HEK293 (cell line): ENCODE data around the gene ARPC5.

Experiments
- CTCF ChIA-PET: fragments of 350-600 bp; formaldehyde crosslinking; extraction: SDS; loops from one replicate; lab custom pipeline; 2021; ENCODE audit warnings: antibody characterized with exemption; lab: Yijun Ruan, JAX
- POLR2A ChIA-PET: fragments of 300-600 bp; formaldehyde crosslinking; extraction: SDS; loops from one replicate; lab custom pipeline; 2020; ENCODE audit warnings: antibody characterized with exemption, inconsistent platforms; lab: Yijun Ruan, JAX
- H3K27ac ChIP-seq: fragments of 200-500 bp; sonication (Bioruptor generic); 2 replicates; pipeline ENCODE4 v1.5.1; 2014; ENCODE audit warnings: low read depth, low read length, control low read depth, inconsistent platforms; ENCODE audit errors: extremely low read depth
- H3K36me3 ChIP-seq, 2 experiments: fragments of 200-500 bp in 1 of 2; sonication (Bioruptor generic) in 1 of 2; 1 replicate in 1 of 2; 2 replicates in 1 of 2; pipeline ENCODE4 v1.5.1; 2014 to 2017; ENCODE audit warnings: inconsistent platforms in 2 of 2, low read length in 2 of 2; ENCODE audit not compliant: control insufficient read depth in 2 of 2, insufficient read depth in 1 of 2
- H3K4me1 ChIP-seq: fragments of 200-500 bp; sonication (Bioruptor generic); 2 replicates; pipeline ENCODE4 v1.5.1; 2014; ENCODE audit warnings: mild to moderate bottlenecking, low read length, inconsistent platforms; ENCODE audit not compliant: control insufficient read depth, insufficient read depth
- H3K4me3 ChIP-seq: 2 replicates; pipeline ENCODE4 v1.5.1; 2011; ENCODE audit warnings: low read depth, mild to moderate bottlenecking, control low read depth, low read length, moderate library complexity
- H3K9me3 ChIP-seq: fragments of 200-500 bp; sonication (Bioruptor generic); 2 replicates; pipeline ENCODE4 v1.5.1; 2014; ENCODE audit warnings: low read depth, low read length, inconsistent platforms; ENCODE audit not compliant: control insufficient read depth, insufficient read depth
- RBAK ChIP-seq: fragments of 450-650 bp; formaldehyde crosslinking; IDR thresholded peaks from 2 replicates; pipeline ENCODE4 v1.5.1; 2016; ENCODE audit warnings: missing biosample characterization, missing genetic modification characterization
- YY2 ChIP-seq: fragments of 450-650 bp; formaldehyde crosslinking; IDR thresholded peaks from 2 replicates; pipeline ENCODE4 v1.5.1; 2016; ENCODE audit warnings: missing biosample characterization, missing genetic modification characterization
- ZNF114 ChIP-seq: fragments of 450-650 bp; formaldehyde crosslinking; IDR thresholded peaks from 2 replicates; pipeline ENCODE4 v1.5.0; 2017; ENCODE audit warnings: missing biosample characterization, missing genetic modification characterization
- ZNF121 ChIP-seq: fragments of 450-650 bp; formaldehyde crosslinking; IDR thresholded peaks from 2 replicates; pipeline ENCODE4 v1.5.1; 2016; ENCODE audit warnings: missing biosample characterization, missing genetic modification characterization
- ZNF174 ChIP-seq: fragments of 450-650 bp; formaldehyde crosslinking; IDR thresholded peaks from 2 replicates; pipeline ENCODE4 v1.5.0; 2017; ENCODE audit warnings: missing biosample characterization, mild to moderate bottlenecking, missing genetic modification characterization
- ZNF266 ChIP-seq: fragments of 450-650 bp; formaldehyde crosslinking; IDR thresholded peaks from 2 replicates; pipeline ENCODE4 v1.5.1; 2016; ENCODE audit warnings: missing biosample characterization, missing genetic modification characterization, low read depth
- ZNF311 ChIP-seq: fragments of 450-650 bp; formaldehyde crosslinking; IDR thresholded peaks from 2 replicates; pipeline ENCODE4 v1.5.1; 2017; ENCODE audit warnings: missing biosample characterization, missing genetic modification characterization, borderline replicate concordance
- ZNF350 ChIP-seq: fragments of 450-650 bp; formaldehyde crosslinking; IDR thresholded peaks from 2 replicates; pipeline ENCODE4 v1.5.0; 2017; ENCODE audit warnings: missing biosample characterization, mild to moderate bottlenecking, missing genetic modification characterization
- ZNF473 ChIP-seq: fragments of 450-650 bp; formaldehyde crosslinking; IDR thresholded peaks from 2 replicates; pipeline ENCODE4 v1.5.1; 2017; ENCODE audit warnings: missing biosample characterization, missing genetic modification characterization
- ZNF501 ChIP-seq: fragments of 450-650 bp; formaldehyde crosslinking; IDR thresholded peaks from 2 replicates; pipeline ENCODE4 v1.5.1; 2016; ENCODE audit warnings: missing biosample characterization, missing genetic modification characterization
- ZNF558 ChIP-seq: fragments of 450-650 bp; formaldehyde crosslinking; IDR thresholded peaks from 2 replicates; pipeline ENCODE4 v1.5.1; 2016; ENCODE audit warnings: missing biosample characterization, missing genetic modification characterization
- ZNF596 ChIP-seq: fragments of 450-650 bp; IDR thresholded peaks from 2 replicates; pipeline ENCODE4 v1.5.0; 2018; ENCODE audit warnings: missing biosample characterization, mild to moderate bottlenecking, missing genetic modification characterization, moderate library complexity
- ZNF600 ChIP-seq: fragments of 450-650 bp; formaldehyde crosslinking; IDR thresholded peaks from 2 replicates; pipeline ENCODE4 v1.5.1; 2016; ENCODE audit warnings: missing biosample characterization, missing genetic modification characterization
- ZNF623 ChIP-seq: fragments of 450-650 bp; formaldehyde crosslinking; IDR thresholded peaks from 2 replicates; pipeline ENCODE4 v1.5.1; 2016; ENCODE audit warnings: missing biosample characterization, missing genetic modification characterization
- ZNF624 ChIP-seq: fragments of 450-650 bp; formaldehyde crosslinking; IDR thresholded peaks from 2 replicates; pipeline ENCODE4 v1.5.1; 2017; ENCODE audit warnings: missing biosample characterization, missing genetic modification characterization
- ZNF776 ChIP-seq: fragments of 450-650 bp; formaldehyde crosslinking; IDR thresholded peaks from 2 replicates; pipeline ENCODE4 v1.5.0; 2017; ENCODE audit warnings: missing biosample characterization, missing genetic modification characterization, borderline replicate concordance
- ZNF843 ChIP-seq: fragments of 450-650 bp; formaldehyde crosslinking; IDR thresholded peaks from 2 replicates; pipeline ENCODE4 v1.5.1; 2016; ENCODE audit warnings: missing biosample characterization, missing genetic modification characterization
- TF ChIP-seq, protein P1 (sequence below): fragments of 450-650 bp; formaldehyde crosslinking; IDR thresholded peaks from 2 replicates; pipeline ENCODE4 v1.5.1; 2016; ENCODE audit warnings: missing biosample characterization, missing genetic modification characterization
- TF ChIP-seq, protein P2 (sequence below): fragments of 450-650 bp; formaldehyde crosslinking; IDR thresholded peaks from 2 replicates; pipeline ENCODE4; 2016; ENCODE audit warnings: missing biosample characterization, missing genetic modification characterization
- TF ChIP-seq, protein P3 (sequence below): fragments of 450-650 bp; formaldehyde crosslinking; IDR thresholded peaks from 2 replicates; pipeline ENCODE4 v1.5.1; 2016; ENCODE audit warnings: missing biosample characterization, missing genetic modification characterization
- TF ChIP-seq, protein P4 (sequence below): fragments of 450-650 bp; formaldehyde crosslinking; IDR thresholded peaks from 2 replicates; pipeline ENCODE4 v1.5.1; 2016; ENCODE audit warnings: missing biosample characterization, missing genetic modification characterization
- TF ChIP-seq, protein P5 (sequence below): fragments of 450-650 bp; formaldehyde crosslinking; IDR thresholded peaks from 2 replicates; pipeline ENCODE4 v1.5.1; 2016; ENCODE audit warnings: missing biosample characterization, missing genetic modification characterization

The ARPC5 gene

DNA sequence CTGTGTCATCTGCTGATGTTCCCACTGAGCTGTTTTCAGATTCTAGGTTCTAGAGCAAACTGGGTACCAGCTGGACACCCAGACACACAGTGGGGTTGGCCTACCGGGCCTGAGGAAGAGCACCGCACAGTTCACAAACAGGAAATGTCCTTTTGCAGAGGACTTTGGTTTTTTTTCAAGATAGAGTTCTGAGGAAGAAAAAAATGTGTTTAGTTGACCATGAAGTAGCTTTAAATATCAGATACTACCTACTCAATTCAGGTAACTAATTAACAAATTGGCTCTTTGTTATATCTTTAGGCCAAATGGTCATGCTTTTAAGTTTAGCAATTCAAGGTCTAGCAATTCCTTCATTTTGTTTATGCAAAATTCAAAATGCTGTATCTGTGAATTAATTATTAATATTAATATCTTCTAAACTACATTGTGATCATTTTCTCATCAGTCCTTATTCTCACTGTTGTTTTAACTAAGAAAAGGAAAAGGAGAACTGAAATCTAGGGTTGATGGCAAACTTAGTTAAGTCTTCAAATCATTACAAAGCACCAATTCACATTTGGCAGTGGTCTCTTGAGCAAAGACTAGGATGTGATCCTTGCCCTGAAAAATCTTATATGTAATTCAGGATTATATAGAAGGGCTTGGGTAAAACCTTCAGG, 28.1 kb downstream of the ARPC5 start (continued):
- TF ChIP-seq, protein P1, sequence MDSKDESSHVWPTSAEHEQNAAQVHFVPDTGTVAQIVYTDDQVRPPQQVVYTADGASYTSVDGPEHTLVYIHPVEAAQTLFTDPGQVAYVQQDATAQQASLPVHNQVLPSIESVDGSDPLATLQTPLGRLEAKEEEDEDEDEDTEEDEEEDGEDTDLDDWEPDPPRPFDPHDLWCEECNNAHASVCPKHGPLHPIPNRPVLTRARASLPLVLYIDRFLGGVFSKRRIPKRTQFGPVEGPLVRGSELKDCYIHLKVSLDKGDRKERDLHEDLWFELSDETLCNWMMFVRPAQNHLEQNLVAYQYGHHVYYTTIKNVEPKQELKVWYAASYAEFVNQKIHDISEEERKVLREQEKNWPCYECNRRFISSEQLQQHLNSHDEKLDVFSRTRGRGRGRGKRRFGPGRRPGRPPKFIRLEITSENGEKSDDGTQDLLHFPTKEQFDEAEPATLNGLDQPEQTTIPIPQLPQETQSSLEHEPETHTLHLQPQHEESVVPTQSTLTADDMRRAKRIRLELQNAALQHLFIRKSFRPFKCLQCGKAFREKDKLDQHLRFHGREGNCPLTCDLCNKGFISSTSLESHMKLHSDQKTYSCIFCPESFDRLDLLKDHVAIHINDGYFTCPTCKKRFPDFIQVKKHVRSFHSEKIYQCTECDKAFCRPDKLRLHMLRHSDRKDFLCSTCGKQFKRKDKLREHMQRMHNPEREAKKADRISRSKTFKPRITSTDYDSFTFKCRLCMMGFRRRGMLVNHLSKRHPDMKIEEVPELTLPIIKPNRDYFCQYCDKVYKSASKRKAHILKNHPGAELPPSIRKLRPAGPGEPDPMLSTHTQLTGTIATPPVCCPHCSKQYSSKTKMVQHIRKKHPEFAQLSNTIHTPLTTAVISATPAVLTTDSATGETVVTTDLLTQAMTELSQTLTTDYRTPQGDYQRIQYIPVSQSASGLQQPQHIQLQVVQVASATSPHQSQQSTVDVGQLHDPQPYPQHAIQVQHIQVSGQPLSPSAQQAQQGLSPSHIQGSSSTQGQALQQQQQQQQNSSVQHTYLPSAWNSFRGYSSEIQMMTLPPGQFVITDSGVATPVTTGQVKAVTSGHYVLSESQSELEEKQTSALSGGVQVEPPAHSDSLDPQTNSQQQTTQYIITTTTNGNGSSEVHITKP (tag by site-specific recombination), result no peak
- TF ChIP-seq, protein P2, sequence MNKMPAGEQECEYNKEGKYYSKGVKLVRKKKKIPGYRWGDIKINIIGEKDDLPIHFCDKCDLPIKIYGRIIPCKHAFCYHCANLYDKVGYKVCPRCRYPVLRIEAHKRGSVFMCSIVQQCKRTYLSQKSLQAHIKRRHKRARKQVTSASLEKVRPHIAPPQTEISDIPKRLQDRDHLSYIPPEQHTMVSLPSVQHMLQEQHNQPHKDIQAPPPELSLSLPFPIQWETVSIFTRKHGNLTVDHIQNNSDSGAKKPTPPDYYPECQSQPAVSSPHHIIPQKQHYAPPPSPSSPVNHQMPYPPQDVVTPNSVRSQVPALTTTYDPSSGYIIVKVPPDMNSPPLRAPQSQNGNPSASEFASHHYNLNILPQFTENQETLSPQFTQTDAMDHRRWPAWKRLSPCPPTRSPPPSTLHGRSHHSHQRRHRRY (tag by site-specific recombination), result no peak
- TF ChIP-seq ZNF266, result no peak
- TF ChIP-seq RBAK (tag by site-specific recombination), result no peak
- TF ChIP-seq, protein P3, sequence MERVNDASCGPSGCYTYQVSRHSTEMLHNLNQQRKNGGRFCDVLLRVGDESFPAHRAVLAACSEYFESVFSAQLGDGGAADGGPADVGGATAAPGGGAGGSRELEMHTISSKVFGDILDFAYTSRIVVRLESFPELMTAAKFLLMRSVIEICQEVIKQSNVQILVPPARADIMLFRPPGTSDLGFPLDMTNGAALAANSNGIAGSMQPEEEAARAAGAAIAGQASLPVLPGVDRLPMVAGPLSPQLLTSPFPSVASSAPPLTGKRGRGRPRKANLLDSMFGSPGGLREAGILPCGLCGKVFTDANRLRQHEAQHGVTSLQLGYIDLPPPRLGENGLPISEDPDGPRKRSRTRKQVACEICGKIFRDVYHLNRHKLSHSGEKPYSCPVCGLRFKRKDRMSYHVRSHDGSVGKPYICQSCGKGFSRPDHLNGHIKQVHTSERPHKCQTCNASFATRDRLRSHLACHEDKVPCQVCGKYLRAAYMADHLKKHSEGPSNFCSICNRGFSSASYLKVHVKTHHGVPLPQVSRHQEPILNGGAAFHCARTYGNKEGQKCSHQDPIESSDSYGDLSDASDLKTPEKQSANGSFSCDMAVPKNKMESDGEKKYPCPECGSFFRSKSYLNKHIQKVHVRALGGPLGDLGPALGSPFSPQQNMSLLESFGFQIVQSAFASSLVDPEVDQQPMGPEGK (tag by site-specific recombination), result no peak
- TF ChIP-seq ZNF350 (tag by site-specific recombination), result no peak
- no peak for TF ChIP-seq ZNF624
- TF ChIP-seq, protein P4, sequence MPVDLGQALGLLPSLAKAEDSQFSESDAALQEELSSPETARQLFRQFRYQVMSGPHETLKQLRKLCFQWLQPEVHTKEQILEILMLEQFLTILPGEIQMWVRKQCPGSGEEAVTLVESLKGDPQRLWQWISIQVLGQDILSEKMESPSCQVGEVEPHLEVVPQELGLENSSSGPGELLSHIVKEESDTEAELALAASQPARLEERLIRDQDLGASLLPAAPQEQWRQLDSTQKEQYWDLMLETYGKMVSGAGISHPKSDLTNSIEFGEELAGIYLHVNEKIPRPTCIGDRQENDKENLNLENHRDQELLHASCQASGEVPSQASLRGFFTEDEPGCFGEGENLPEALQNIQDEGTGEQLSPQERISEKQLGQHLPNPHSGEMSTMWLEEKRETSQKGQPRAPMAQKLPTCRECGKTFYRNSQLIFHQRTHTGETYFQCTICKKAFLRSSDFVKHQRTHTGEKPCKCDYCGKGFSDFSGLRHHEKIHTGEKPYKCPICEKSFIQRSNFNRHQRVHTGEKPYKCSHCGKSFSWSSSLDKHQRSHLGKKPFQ, result no peak
- TF ChIP-seq ZNF623 (tag by site-specific recombination), result no peak
- no peak for TF ChIP-seq ZNF121 (tag by site-specific recombination)
- no peak for TF ChIP-seq ZNF776
- TF ChIP-seq ZNF174 (tag by site-specific recombination), result no peak
- no peak for TF ChIP-seq ZNF596
- TF ChIP-seq, all 188 proteins: peak for 0

DNA sequence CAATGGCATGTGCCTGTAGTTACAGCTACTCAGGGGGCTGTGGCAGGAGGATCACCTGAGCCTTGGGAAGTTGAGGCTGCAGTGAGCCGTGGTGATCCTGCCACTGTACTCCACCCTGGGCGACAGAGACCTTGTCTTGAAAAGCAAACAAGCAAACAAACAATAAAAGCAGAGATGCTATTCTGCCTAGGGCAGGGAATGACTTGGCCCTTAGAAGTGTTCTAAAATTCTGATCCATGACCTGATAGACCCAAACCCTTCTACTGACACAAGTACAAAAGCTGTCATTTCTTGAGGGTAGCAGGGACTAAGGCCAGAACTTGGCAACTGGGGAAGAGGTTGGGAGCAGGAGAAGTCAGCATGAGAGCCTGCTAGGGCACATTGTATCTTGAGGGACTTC, 29.7 kb downstream of the ARPC5 start:
- Histone ChIP-seq H3K36me3 (no peaks in the 10 kb centered on the region), H3K9me3 (no peaks in the 10 kb centered on the region), H3K4me1 (no peaks in the 10 kb centered on the region)
- CTCF ChIA-PET, result no interaction called here
- TF ChIP-seq ZNF473 (no peak), ZNF776 (no peak), YY2 (tag by site-specific recombination) (no peak), ZNF114 (tag by site-specific recombination) (no peak), ZNF311 (tag by site-specific recombination) (no peak), ZNF843 (tag by site-specific recombination) (no peak), ZNF600 (tag by site-specific recombination) (no peak), ZNF558 (tag by site-specific recombination) (no peak), ZNF501 (tag by site-specific recombination) (no peak)
- TF ChIP-seq, protein P5, sequence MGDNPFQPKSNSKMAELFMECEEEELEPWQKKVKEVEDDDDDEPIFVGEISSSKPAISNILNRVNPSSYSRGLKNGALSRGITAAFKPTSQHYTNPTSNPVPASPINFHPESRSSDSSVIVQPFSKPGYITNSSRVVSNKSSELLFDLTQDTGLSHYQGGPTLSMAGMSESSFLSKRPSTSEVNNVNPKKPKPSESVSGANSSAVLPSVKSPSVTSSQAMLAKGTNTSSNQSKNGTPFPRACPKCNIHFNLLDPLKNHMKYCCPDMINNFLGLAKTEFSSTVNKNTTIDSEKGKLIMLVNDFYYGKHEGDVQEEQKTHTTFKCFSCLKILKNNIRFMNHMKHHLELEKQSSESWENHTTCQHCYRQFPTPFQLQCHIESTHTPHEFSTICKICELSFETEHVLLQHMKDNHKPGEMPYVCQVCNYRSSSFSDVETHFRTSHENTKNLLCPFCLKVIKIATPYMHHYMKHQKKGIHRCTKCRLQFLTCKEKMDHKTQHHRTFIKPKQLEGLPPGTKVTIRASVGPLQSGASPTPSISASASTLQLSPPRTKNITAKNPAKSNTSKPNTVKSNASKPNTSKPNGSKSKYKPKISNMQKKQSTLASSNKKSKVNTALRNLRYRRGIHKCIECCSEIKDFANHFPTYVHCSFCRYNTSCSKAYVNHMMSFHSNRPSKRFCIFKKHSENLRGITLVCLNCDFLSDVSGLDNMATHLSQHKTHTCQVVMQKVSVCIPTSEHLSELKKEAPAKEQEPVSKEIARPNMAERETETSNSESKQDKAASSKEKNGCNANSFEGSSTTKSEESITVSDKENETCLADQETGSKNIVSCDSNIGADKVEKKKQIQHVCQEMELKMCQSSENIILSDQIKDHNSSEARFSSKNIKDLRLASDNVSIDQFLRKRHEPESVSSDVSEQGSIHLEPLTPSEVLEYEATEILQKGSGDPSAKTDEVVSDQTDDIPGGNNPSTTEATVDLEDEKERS, result no peak
- TF ChIP-seq, all 188 proteins: peak for 0
- H3K27ac ChIP-seq, result no peak overlapping the region
- H3K4me3 ChIP-seq, result no peak overlapping the region
- POLR2A ChIA-PET, result no interaction called here
